H1 (cell line): ENCODE data around the gene TBC1D3I.
"Not testable (repeated sequence)": the region's sequence is repeated elsewhere in the genome, so short reads cannot be mapped to it uniquely, and the experiment has no call there.

Experiments
- BCL11A ChIP-seq, 2 experiments: IDR thresholded peaks; one replicate each; pipeline ENCODE4 v1.6.1; 2011; ENCODE audit warnings: low read depth in 2 of 2, low read length in 2 of 2, mild to moderate bottlenecking in 2 of 2
- CHD1 ChIP-seq: IDR thresholded peaks from 2 replicates; pipeline ENCODE4 v1.6.1; 2012; ENCODE audit warnings: low read depth, low read length, improper control_type of control experiment
- CTCF ChIP-seq, 3 experiments: IDR thresholded peaks; 1 replicate in 2 of 3; 2 replicates in 1 of 3; pipeline versions ENCODE4 v1.5.1 to v1.6.1; 2011; ENCODE audit warnings: low read length in 3 of 3, mild to moderate bottlenecking in 3 of 3, inconsistent platforms in 2 of 3, low read depth in 1 of 3, moderate library complexity in 1 of 3; ENCODE audit not compliant: insufficient read depth in 1 of 3; ENCODE audit errors: control extremely low read depth in 1 of 3
- E2F6 ChIP-seq: IDR thresholded peaks from 2 replicates; pipeline ENCODE4 v1.6.1; 2012; ENCODE audit warnings: inconsistent platforms
- EP300 ChIP-seq, 2 experiments: IDR thresholded peaks; 1 replicate in 1 of 2; 2 replicates in 1 of 2; pipeline ENCODE4 v1.6.1; 2011 to 2012; ENCODE audit warnings: low read depth in 2 of 2, low read length in 2 of 2, mild to moderate bottlenecking in 2 of 2, borderline replicate concordance in 1 of 2, inconsistent platforms in 1 of 2, moderate library complexity in 1 of 2
- HDAC2 ChIP-seq, 2 experiments: fragments of 300-600 bp in 1 of 2; sonication (generic) in 1 of 2; IDR thresholded peaks; 2 replicates each; pipeline ENCODE4 v1.6.1; 2011 to 2012; ENCODE audit warnings: low read depth in 2 of 2, low read length in 2 of 2, mild to moderate bottlenecking in 2 of 2, moderate library complexity in 2 of 2, borderline replicate concordance in 1 of 2, inconsistent platforms in 1 of 2
- MAX ChIP-seq: IDR thresholded peaks from 2 replicates; pipeline ENCODE4 v1.6.1; 2012; ENCODE audit warnings: inconsistent platforms
- POLR2AphosphoS5 ChIP-seq: IDR thresholded peaks from 2 replicates; pipeline ENCODE4 v1.6.1; 2011; ENCODE audit warnings: low read depth, low read length
- SIX5 ChIP-seq: IDR thresholded peaks from 2 replicates; pipeline ENCODE4 v1.6.1; 2011; ENCODE audit warnings: mild to moderate bottlenecking, low read depth, low read length
- SP1 ChIP-seq: IDR thresholded peaks from 2 replicates; pipeline ENCODE4 v1.6.1; 2011; ENCODE audit warnings: low read depth, low read length

GRCh38 chr17:36222967-36223366 lies 41.4 kb downstream of the TBC1D3I start:
- not testable (repeated sequence) for TF ChIP-seq EP300 (IDR thresholded peaks at IDR 0.05; ENCODE audit: borderline replicate concordance in 1 of 2, low read depth in 2 of 2, low read length in 2 of 2); E2F6; CTCF (IDR thresholded peaks at IDR 0.05; ENCODE audit: control extremely low read depth in 1 of 3, insufficient read depth in 1 of 3, low read depth in 1 of 3, low read length in 3 of 3); MAX; SP1; SIX5; CHD1; BCL11A (IDR thresholded peaks at IDR 0.05; ENCODE audit: low read depth in 2 of 2, low read length in 2 of 2); HDAC2 (IDR thresholded peaks at IDR 0.05; ENCODE audit: borderline replicate concordance in 1 of 2, low read depth in 2 of 2, low read length in 2 of 2); POLR2AphosphoS5
